Measurements from ENCODE around the gene NUP43.
"Not testable (repeated sequence)": the region's sequence is repeated elsewhere in the genome, so short reads cannot be mapped to it uniquely, and the experiment has no call there.

The NUP43 gene

GRCh38 chr6:149745252-149745651 lies 1.1 kb downstream of the NUP43 start:
- H3K9ac ChIP-seq (ENCODE audit: low read length); H3K27me3 ChIP-seq (ENCODE audit: control insufficient read depth, insufficient read depth, low read length); H3K4me1 ChIP-seq (ENCODE audit: control insufficient read depth, insufficient read depth, low read length); H3K27ac ChIP-seq (ENCODE audit: low read depth, low read length); H3K9me3 ChIP-seq (ENCODE audit: control insufficient read depth, insufficient read depth, low read depth, low read length): not testable (repeated sequence)
- peak overlapping the region; percentile 87 for H3K4me3 ChIP-seq (ENCODE audit: low read depth, low read length)
- peaks cover 33% of the 10 kb centered on the region for H3K36me3 ChIP-seq (ENCODE audit: control insufficient read depth, insufficient read depth, low read length)

DNA sequence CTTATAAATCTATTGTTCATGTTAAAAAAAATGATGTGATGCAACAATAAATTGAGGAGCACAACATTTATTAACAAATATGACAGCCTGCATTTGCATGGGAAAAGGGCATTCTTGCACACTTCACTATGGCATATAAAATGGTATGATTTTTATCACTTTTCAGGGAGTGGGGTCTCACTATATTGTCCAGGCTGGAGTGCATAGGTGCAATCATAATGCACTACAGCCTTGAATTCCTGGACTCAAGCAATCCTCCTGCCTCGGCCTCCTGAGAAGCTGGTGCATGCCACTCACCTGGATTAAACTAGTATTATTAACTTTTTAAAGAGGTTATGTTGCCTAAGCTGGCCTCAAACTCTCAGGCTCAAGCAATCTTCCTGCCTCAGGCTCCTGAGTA lies 11.4 kb downstream of the NUP43 start:
- Histone ChIP-seq H3K27ac (ENCODE audit: low read depth, low read length) (no peak overlapping the region), H3K4me3 (ENCODE audit: low read depth, low read length) (no peak overlapping the region), H3K9me3 (ENCODE audit: control insufficient read depth, insufficient read depth, low read depth, low read length) (no peaks in the 10 kb centered on the region), H3K36me3 (ENCODE audit: control insufficient read depth, insufficient read depth, low read length) (peaks cover 89% of the 10 kb centered on the region), H3K4me1 (ENCODE audit: control insufficient read depth, insufficient read depth, low read length) (no peaks in the 10 kb centered on the region), H3K9ac (ENCODE audit: low read length) (no peak overlapping the region), H3K27me3 (ENCODE audit: control insufficient read depth, insufficient read depth, low read length) (no peaks in the 10 kb centered on the region)

GRCh38 chr6:149733089-149733720 lies 13.1 kb downstream of the NUP43 start:
- Histone ChIP-seq H3K9ac (ENCODE audit: low read length) (no peak overlapping the region), H3K4me1 (ENCODE audit: control insufficient read depth, insufficient read depth, low read length) (no peaks in the 10 kb centered on the region), H3K4me3 (ENCODE audit: low read depth, low read length) (no peak overlapping the region), H3K36me3 (ENCODE audit: control insufficient read depth, insufficient read depth, low read length) (peaks cover 89% of the 10 kb centered on the region), H3K27ac (ENCODE audit: low read depth, low read length) (no peak overlapping the region), H3K27me3 (ENCODE audit: control insufficient read depth, insufficient read depth, low read length) (no peaks in the 10 kb centered on the region), H3K9me3 (ENCODE audit: control insufficient read depth, insufficient read depth, low read depth, low read length) (no peaks in the 10 kb centered on the region)

DNA sequence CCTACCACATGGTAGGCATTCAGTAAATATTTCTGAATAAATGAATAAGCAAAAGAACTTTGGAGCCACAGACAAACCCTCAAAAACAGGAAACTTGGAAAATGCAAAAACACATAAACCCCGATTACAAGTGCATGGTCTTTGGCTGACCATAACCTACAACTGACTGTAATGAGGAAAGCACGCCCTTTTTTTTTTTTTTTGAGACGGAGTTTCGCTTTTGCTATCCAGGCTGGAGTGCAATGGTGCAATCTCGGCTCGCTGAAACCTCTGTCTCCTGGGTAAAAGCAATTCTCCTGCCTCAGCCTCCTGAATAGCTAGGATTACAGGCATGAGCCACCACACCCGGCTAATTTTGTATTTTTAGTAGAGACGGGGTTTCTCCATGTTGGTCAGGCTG lies 16.5 kb downstream of the NUP43 start:
- H3K36me3 ChIP-seq (ENCODE audit: control insufficient read depth, insufficient read depth, low read length): peaks cover 85% of the 10 kb centered on the region
- H3K4me1 ChIP-seq (ENCODE audit: control insufficient read depth, insufficient read depth, low read length): no peaks in the 10 kb centered on the region
- no peaks in the 10 kb centered on the region for H3K9me3 ChIP-seq (ENCODE audit: control insufficient read depth, insufficient read depth, low read depth, low read length)
- no peak overlapping the region for H3K9ac ChIP-seq (ENCODE audit: low read length)
- no peaks in the 10 kb centered on the region for H3K27me3 ChIP-seq (ENCODE audit: control insufficient read depth, insufficient read depth, low read length)
- no peak overlapping the region for H3K27ac ChIP-seq (ENCODE audit: low read depth, low read length)
- no peak overlapping the region for H3K4me3 ChIP-seq (ENCODE audit: low read depth, low read length)

DNA sequence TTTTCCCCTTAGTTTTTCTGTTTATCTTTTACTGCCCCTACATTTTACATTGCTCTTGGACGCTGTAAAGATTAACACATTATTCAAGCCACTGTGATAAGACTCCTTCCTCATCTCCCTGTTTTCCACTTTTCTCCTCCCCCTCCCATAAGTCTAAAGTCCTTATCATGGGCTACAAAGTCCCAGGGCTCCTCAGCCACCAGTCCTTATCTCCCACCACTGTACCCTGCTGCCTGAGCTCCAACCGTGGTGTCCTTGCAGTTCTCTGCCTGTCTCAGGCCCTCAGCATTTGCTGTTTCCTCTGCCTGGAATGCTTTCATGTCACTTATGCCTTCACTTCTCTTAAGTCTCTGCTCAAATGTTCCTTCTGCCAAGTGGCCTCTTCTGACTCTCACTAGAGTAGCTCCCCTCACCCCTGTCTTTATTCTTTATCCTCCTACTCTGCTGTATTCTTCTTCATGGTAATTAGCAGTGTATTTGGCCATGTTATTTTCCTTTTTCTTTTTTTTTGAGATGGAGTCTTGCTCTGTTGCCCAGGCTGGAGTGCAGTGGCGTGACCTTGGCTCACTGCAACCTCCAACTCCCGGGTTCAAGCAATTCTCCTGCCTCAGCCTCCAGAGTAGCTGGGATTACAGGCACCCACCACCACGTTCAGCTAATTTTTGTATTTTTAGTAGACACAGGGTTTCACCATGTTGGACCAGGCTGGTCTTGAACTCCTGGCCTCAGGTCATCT lies 17.7 kb downstream of the NUP43 start:
- no peak overlapping the region for H3K4me3 ChIP-seq (ENCODE audit: low read depth, low read length)
- peaks cover 78% of the 10 kb centered on the region for H3K36me3 ChIP-seq (ENCODE audit: control insufficient read depth, insufficient read depth, low read length)
- H3K9ac ChIP-seq (ENCODE audit: low read length): peak overlapping the region; percentile 6

GRCh38 chr6:149727793-149728498 lies 18.4 kb downstream of the NUP43 start:
- H3K36me3 ChIP-seq (ENCODE audit: control insufficient read depth, insufficient read depth, low read length): peaks cover 76% of the 10 kb centered on the region
- H3K9me3 ChIP-seq (ENCODE audit: control insufficient read depth, insufficient read depth, low read depth, low read length): no peaks in the 10 kb centered on the region
- H3K27me3 ChIP-seq (ENCODE audit: control insufficient read depth, insufficient read depth, low read length): no peaks in the 10 kb centered on the region
- no peak overlapping the region for H3K27ac ChIP-seq (ENCODE audit: low read depth, low read length)
- no peak overlapping the region for H3K4me3 ChIP-seq (ENCODE audit: low read depth, low read length)
- H3K4me1 ChIP-seq (ENCODE audit: control insufficient read depth, insufficient read depth, low read length): no peaks in the 10 kb centered on the region
- H3K9ac ChIP-seq (ENCODE audit: low read length): no peak overlapping the region

More for the DNA sequence above, 17.7 kb downstream of the NUP43 start:
- Histone ChIP-seq H3K9me3 (ENCODE audit: control insufficient read depth, insufficient read depth, low read depth, low read length) (no peaks in the 10 kb centered on the region), H3K27ac (ENCODE audit: low read depth, low read length) (no peak overlapping the region), H3K27me3 (ENCODE audit: control insufficient read depth, insufficient read depth, low read length) (no peaks in the 10 kb centered on the region), H3K4me1 (ENCODE audit: control insufficient read depth, insufficient read depth, low read length) (no peaks in the 10 kb centered on the region)

- no peak overlapping the region for H3K27ac ChIP-seq (ENCODE audit: low read depth, low read length)
- no peak overlapping the region for H3K9ac ChIP-seq (ENCODE audit: low read length)
- peaks cover 65% of the 10 kb centered on the region for H3K36me3 ChIP-seq (ENCODE audit: control insufficient read depth, insufficient read depth, low read length)
- no peak overlapping the region for H3K4me3 ChIP-seq (ENCODE audit: low read depth, low read length)
- no peaks in the 10 kb centered on the region for H3K4me1 ChIP-seq (ENCODE audit: control insufficient read depth, insufficient read depth, low read length)
- no peaks in the 10 kb centered on the region for H3K9me3 ChIP-seq (ENCODE audit: control insufficient read depth, insufficient read depth, low read depth, low read length)
- H3K27me3 ChIP-seq (ENCODE audit: control insufficient read depth, insufficient read depth, low read length): no peaks in the 10 kb centered on the region
These were observed 20.5 kb downstream of the NUP43 start for GRCh38 chr6:149725785-149726184.

DNA sequence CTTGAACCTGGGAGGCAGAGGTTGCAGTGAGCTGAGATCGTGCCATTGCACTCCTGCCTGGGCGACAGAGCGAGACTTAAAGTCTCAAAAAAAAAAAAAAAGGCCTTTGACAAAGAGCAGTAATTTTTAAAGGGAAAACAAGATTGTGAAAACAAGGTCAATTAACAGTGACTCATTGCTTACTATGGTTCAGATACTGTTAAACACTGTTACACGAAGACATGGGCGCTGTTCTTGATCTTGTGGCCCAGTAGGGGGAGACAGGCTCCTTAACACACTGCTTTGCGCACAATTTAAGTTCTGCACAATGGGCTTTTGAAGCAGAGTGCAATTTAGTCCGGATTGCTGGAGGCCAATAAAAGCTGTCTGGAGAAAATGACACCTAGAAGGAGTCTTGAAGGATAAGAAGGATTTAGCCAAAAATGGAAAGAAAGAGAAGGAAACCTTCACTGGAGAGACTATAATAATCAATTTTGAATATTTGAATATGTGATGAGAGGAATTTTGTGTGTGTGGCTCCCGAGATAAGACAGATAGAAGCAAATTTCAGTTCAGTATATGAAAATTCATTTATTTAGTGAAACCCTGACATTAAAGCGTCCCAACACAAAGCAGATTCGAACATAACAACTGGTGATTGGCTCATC lies 22.4 kb downstream of the NUP43 start:
- no peak overlapping the region for H3K4me3 ChIP-seq (ENCODE audit: low read depth, low read length)
- H3K27ac ChIP-seq (ENCODE audit: low read depth, low read length): no peak overlapping the region
- peaks cover 46% of the 10 kb centered on the region for H3K36me3 ChIP-seq (ENCODE audit: control insufficient read depth, insufficient read depth, low read length)
- H3K9me3 ChIP-seq (ENCODE audit: control insufficient read depth, insufficient read depth, low read depth, low read length): no peaks in the 10 kb centered on the region
- no peaks in the 10 kb centered on the region for H3K27me3 ChIP-seq (ENCODE audit: control insufficient read depth, insufficient read depth, low read length)
- no peaks in the 10 kb centered on the region for H3K4me1 ChIP-seq (ENCODE audit: control insufficient read depth, insufficient read depth, low read length)
- no peak overlapping the region for H3K9ac ChIP-seq (ENCODE audit: low read length)

DNA sequence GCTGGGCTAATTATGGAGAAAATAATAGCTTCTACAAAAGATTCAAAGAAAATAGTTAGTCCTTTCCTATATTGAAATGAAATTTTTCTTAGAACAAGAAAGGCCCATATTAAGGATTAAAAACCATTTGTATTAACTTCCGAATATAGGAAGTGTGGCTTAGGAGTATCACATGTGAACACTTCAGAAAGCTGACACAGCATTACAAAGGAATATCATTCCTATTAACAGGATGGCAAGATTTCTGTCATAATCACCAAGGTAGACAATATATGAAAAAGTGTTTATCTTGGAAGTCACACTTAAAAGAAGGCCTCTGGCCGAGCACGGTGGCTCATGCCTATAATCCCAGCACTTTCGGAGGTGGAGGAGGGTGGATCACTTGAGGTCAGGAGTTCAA lies 23.1 kb downstream of the NUP43 start:
- no peak overlapping the region for H3K27ac ChIP-seq (ENCODE audit: low read depth, low read length)
- no peaks in the 10 kb centered on the region for H3K4me1 ChIP-seq (ENCODE audit: control insufficient read depth, insufficient read depth, low read length)

GRCh38 chr6:149719531-149719930 lies 26.8 kb downstream of the NUP43 start:
- no peaks in the 10 kb centered on the region for H3K27me3 ChIP-seq (ENCODE audit: control insufficient read depth, insufficient read depth, low read length)
- no peak overlapping the region for H3K4me3 ChIP-seq (ENCODE audit: low read depth, low read length)
- peaks cover 10% of the 10 kb centered on the region for H3K36me3 ChIP-seq (ENCODE audit: control insufficient read depth, insufficient read depth, low read length)
- H3K9me3 ChIP-seq (ENCODE audit: control insufficient read depth, insufficient read depth, low read depth, low read length): no peaks in the 10 kb centered on the region
- H3K9ac ChIP-seq (ENCODE audit: low read length): no peak overlapping the region
- H3K4me1 ChIP-seq (ENCODE audit: control insufficient read depth, insufficient read depth, low read length): no peaks in the 10 kb centered on the region
- no peak overlapping the region for H3K27ac ChIP-seq (ENCODE audit: low read depth, low read length)

More for the DNA sequence above, 23.1 kb downstream of the NUP43 start:
- no peaks in the 10 kb centered on the region for H3K27me3 ChIP-seq (ENCODE audit: control insufficient read depth, insufficient read depth, low read length)
- no peak overlapping the region for H3K9ac ChIP-seq (ENCODE audit: low read length)
- peaks cover 39% of the 10 kb centered on the region for H3K36me3 ChIP-seq (ENCODE audit: control insufficient read depth, insufficient read depth, low read length)
- no peak overlapping the region for H3K4me3 ChIP-seq (ENCODE audit: low read depth, low read length)
- no peaks in the 10 kb centered on the region for H3K9me3 ChIP-seq (ENCODE audit: control insufficient read depth, insufficient read depth, low read depth, low read length)

Measured in HUES6 (cell line).